ENCODE measurements around the gene ZDHHC1.
"Not testable (repeated sequence)": the region's sequence is repeated elsewhere in the genome, so short reads cannot be mapped to it uniquely, and the experiment has no call there.

The ZDHHC1 gene

DNA sequence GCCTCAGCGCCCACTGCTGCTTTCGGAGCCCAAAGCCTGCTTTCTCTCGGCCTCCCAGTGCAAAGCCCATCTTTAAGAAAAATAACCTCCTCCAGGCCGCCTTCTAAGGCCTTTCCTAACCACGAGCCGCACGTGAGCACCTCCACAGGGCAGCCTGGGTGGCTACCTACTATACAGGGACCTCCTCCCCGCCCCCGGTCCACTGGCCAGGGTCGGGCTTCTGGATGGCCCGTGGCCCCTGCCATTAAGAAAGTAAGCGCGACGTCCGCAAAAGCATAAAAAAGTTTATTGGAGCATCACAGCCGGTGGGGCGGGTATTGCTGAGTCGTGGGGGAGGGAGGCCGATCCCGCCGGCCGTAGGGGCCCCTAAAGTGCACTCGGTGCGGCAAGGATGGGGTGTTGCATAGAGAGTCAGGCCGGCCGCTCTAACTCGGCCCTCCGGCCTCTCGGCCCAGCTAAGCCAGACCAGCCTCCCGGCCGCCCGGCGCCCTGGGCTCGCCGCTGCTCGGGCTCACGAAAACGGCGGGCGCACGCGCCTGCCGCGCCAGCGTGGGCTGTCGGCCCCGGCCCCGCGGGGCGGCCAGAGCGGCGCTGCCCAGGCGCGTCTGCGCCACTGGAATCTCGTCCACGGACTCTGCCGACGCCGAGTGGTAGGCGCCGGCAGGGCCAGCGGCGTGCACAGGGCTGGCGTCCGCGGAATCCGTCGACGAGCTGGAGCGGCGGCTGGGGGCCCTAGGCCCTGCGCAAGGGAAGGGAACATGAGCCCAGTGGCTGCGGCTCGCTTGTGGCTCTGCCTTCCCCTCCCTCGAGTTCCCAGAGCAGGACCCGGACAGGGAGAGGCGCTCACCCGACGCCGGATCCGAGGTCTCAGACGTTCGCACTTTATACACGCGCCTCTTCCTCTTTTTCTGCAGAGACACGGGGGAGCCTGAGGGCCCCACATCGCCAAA lies 21.8 kb downstream of the ZDHHC1 start:
- no peak for DNase-seq (ENCODE audit: low read depth)

DNA sequence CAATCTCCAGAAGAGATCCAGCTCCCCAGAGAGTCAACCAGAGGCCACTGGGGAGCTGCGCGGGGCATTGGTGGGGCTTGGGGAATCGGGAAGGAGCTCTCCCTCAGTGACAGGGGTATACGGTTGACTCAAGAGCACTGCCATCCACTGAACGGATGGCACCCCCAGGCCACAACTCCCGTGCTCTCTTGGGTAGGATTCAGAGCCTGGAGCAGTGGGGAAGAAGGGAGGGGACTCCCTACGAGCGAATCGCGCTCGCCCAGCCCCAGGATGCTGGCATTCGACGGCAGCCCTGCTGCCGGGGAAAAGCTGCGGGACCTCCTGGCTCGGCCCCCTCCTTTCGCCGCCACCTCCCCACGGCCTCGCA lies 22.5 kb downstream of the ZDHHC1 start:
- DNase-seq (ENCODE audit: low read depth), result no peak

DNA sequence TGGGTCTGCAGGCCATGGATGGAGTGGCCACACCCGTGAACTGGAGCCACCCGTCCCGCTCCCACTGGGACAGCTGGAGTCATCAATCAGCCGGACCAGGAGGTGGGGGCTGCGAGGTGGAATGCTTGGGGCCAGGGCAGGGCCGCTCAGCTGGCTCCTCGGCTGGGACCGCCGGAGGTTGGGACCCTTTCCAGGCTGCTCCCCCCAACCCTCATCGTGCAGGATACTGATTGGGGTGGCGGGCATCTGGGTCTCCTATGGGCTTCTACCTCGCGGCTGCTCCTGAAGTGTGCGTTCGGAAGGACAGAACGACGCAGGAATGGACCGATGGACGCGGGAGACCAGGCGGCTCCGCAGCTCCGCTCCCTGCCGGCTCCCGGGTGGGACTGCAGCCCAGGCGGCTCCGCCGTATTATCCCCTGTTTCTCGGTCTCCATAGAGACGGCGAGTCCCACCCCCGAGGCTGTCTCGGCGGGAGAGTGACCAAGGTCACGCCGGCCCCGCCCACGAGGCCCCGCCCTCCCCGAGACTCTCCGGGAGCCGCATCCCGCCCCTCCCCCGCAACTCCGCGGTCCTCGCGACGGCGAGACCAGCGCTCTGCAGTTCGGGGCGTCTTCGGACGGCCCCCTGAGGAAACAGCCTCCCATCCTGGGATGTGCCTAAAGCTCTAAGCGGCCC lies 23.0 kb downstream of the ZDHHC1 start, which contains the start of gene TPPP3:
TSS of gene TPPP3 (minus strand) at position 388 of the 677 bp plus-strand sequence. CDS start 2,387 bp downstream, outside the sequence.
- DNase-seq (ENCODE audit: low read depth), result no peak

DNA sequence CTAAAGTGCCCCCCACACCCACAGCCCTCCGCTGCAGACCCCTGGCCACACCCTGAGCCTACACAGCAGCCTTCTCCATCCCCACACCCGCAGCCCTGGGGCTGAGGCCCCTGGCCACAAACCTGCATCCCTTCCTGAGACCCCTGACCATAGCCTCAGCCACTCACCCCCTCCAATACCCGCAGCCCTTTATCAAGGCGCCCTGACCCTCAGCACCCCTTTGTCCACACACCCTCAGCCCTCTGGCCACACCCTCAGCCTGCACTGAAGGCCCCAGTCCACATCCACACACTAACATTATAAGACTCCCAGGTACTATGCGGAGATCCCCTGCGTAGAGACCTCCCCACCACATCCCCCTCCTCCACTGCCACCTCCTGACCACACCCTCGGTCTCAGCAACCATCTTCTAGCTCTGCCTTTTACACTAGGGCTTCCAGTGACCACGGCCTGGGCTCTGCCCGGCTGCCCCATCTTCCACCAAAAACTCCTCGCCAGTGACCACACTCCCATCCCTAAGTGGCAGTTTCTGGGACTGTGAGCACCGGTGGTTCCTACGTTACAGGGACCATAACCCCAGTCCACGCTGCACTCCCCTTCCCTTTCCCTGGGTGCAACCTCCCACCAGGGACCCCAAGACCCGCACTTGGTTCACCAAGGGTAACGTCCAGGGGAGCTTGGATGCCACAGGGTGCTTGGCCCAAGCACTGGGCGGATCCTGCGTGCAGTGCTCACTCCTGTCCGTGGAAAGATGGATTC lies 23.8 kb downstream of the ZDHHC1 start:
- no peak for DNase-seq (ENCODE audit: low read depth)

DNA sequence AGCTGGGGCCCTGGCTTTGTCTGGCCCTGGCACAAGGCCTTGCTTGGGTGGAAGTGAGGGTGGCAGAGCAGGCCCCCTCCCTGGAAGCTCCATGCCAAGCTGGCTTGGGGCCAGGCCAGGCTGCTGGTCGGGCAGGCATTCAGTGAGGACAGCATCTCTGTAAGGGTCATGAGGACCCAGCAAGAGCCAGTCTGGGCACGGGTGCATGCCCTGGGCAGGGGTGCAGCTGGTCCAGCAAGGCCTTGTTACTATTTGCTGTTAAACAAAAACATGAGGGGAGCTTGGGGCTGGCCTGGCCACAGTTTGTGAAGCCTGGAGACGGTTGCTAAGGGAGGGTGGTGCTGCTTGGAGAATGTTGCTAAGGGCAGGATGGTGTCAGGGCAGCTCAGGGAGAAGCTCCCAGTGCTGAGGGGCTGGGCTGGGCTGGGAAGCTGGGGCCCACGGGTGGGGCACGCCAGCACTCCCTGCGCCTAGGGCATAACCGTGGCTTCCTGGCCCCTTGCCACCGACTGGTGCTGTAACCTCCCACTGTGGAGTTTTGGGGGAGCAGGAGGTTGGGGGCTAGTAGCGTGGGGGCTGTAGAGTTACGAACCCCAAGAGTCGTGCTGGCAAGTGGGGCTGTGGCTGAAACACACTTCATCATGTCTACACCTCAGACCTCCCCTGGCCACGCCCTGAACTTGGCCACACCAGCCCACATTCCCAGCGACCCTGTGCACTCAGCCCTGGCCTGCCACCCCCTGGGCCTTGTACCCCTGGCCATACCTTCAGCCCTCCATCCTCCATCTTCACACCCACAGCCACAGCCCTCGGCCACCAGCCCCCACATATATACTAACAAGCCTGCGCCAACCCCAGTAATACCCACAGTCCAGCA lies 24.6 kb downstream of the ZDHHC1 start:
- DNase-seq (ENCODE audit: low read depth), result no peak

DNA sequence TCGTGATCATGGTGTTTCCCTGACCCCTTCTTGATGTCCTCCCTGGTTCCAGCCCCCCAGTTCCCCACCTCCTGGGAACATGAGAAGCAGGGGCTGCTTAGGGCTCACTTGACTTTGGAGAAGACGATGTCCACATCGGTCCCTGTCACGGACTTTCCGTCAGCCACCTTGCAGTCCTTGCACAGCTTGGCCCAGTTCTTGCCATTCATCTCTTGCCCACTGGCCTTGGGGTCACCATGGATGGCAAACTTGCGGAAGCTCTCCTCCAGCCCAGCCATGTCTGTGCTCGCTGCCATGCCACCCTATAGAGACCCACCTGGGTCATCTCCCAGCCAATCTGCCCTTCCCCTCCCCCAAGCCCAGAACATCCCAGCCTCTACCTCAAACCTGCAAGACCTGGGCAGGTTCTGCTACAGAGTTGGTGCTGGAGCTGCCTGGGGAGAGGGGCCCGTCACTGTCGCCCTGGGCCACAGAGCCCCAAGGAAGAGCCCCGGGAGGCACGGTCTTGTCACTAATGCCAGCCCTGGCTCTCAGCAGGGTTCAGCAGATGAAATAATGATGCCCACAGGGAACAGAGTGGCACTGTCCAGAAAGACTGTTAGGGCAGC lies 25.4 kb downstream of the ZDHHC1 start:
- DNase-seq (ENCODE audit: low read depth), result no peak

DNA sequence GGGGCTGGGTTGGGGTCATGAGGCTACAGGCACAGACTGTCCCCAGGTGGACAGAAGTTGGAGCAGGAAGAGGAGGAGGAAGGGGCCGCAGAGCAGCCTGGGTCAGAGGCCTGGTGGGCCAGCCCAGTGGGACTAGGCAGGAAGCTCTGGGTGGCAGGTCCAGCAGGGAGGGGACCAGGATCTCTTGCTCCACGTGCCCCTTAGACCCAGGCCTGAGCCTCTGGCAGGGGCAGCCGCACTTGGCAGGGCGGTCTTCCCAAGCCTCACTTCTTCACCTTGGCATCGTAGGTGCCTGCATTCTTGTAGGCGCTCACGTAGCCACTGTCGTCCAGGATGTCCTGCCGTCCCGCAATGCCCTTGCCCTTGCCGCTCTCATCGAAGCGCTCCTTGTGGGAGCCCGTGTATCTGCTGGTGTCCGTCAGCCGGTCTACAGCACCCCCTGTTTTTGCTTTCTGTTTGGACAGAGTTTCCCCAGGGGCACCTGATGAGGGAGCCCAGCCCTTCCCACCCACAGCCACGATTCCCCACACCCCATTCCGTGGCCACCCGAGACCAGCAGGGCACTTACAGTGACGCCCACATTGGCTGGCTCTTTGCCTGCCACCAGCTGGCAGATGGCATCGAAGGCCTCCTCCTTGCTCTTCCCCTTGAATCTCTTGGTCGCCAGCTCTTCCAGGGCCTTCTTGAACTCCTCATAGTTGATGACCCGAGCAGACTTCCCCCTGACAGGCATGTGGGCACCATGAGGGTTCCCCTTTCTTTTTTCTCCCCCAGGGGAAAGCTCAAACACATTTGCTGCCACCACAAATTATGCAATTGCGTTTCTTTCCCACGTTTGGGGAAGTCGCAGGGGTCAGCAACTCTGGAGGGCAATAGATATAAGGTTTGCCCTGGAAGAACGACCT lies 26.1 kb downstream of the ZDHHC1 start:
- no peak for DNase-seq (ENCODE audit: low read depth)

DNA sequence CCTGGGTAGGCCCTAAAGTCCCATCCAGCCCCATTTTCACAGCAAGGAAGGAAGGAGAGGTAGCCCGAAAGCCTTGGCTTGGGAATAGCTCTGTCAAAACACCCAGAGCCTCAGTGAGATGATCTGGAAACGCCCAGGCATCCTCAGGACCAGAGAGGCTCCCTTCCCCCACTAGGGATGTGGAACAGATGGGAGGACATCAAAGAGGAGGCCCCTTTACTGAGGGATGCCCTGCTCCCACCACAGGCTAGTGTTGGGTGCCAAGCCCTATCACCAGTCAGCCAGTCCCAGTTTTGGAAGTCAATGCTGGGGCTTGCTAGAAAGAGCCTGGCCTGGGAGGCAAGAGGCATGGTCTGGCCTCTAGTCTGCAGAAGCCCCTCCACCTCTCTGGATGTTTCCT lies 27.7 kb downstream of the ZDHHC1 start:
- DNase-seq (ENCODE audit: low read depth), result no peak

DNA sequence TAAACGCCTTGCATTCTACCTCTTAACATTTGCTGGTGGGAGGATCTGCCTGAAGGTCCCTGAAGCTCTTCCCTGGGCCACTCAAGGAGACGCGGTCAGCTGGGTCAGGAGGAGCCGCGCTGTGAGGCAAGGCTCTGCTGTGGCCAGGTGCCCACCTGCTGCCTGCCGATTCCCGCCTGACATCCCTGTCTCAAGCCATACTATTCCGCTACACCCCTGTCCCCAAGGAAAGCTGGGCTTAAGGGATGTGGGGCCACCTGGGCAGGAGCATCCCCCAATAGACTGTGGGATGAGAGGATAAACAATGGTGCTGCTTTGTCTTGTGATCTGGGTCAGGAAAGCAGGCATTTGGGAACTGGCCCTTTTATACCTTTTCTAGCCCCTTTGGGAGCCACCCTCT lies 28.1 kb downstream of the ZDHHC1 start:
- no peak for DNase-seq (ENCODE audit: low read depth)

DNA sequence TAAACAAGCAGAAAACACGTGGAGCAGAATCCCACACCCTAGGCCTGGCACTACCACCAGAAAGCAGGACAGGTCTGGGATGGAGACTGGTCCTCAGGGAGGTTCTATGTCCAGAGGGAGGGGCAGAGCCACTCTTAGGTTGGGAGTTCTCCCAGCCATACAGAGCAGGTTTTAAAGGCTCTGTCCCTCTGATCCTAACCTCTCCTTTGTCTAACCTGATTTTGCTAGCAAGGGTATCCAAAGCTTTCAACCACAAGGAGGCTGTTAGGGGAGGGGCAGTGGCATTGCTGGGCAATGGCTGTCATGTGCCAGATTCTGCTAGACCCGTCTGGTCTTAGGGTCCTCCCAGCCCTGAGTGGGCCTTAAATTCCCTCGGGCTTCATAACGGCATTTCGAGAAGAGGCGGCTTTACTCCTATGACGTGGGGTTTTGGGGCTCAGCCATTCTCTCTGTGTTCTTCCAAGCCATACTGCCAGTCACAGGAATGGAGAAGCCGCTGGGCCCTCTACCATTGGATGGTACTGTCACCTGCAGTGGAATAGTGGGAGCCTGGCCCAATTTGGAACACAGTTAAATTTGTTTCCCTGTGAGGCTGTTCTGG lies 28.7 kb downstream of the ZDHHC1 start:
- DNase-seq (ENCODE audit: low read depth), result no peak

DNA sequence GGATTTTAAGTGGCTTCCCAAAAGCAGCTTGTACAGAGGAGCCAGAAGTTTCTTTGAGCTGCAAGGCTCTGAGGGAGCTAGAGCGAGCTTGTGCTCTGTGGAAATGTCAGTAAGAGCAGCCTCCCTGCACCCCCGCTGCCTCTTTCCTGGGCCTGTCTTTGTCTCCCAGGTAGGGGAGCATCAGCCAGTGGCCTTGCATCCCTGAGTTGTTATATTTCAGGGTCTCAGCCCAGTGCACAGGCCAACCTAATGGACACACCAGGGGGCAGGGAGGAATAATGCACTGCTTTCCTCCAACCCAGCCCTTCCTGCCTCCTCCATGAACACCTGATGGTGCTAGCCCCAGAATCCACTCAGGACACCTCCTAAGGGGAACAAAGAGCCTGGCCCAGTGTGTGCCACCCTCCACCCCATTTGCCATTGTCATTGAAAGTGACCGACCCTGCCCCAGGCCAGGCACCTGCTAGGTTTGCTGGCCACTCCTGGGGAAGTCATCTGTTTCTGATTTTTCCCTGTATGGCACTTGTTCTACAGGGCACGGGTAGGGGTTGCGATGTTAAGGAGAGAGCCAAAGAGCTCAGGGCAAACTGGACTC lies 29.3 kb downstream of the ZDHHC1 start:
- DNase-seq (ENCODE audit: low read depth), result no peak

DNA sequence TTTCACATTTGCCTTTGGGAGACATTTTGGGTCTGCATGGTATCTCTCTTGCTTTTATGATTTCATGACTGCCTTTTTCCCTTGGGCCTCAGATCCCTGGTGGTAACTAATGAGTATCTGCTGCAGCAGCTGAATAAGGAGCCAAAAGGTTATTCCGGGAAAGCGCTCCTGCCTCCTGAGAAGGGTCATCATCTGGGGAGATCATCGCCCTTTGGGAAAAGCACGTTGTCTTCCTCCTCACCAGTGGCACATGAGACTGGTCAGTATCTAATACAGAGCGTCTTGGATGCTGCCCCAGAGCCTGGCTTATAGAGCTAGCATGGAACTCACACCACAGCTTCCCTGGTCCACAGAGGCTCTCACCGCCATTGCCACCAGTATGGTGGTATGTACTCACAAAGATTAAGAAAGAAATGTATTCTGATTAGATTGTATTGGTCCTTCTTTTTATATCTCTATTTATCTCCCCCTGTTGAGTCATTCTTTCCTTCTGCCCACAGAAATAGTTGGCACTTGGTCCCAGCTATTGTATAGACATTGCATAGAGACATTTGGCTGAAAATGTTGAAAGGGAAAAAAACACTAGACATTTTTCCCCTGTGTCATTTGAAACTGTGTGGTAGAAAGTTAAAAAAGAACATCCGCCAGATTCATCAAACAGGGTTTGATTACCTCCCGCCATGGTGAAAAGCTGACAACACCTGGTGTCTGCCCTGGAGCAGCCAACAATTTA lies 31.3 kb downstream of the ZDHHC1 start:
- DNase-seq (ENCODE audit: low read depth), result no peak

DNA sequence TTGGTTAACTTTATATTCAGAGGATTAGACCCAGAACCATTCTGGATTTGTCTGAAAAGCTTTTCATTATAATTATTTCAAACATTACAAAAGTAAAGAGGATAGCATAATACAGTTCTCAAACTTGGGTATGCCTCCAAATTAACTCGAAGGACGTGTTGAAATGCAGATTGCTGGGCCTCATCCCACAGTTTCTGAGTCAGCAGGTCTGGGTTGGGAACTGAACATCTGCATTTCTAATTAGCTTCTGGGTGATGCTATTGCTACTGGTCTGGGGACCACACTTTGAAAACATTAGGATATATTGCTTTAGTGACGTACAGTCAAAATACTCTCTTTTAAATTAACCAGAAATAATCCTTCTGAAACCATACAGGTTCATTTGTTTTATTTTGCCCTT lies 33.0 kb downstream of the ZDHHC1 start:
- DNase-seq (ENCODE audit: low read depth), result no peak

DNA sequence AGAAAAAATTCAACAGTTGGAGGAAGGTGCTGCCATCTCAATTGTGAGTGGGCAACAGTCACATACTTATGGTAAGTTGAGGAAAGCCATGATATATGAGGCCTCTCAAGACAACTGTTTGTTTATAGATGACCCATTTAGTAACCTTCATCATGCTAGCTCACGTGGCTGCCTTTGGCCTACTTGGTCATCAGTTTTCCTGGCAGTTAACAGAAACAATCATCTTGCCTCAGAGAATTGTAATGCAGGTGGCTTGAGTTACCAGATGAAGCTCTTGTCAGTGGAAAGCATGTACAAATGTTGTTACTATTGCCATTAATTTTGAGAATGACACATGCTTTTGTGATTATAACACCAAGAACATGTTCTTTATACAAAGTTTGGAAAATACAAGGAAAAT lies 37.6 kb downstream of the ZDHHC1 start:
- DNase-seq (ENCODE audit: low read depth), result no peak

DNA sequence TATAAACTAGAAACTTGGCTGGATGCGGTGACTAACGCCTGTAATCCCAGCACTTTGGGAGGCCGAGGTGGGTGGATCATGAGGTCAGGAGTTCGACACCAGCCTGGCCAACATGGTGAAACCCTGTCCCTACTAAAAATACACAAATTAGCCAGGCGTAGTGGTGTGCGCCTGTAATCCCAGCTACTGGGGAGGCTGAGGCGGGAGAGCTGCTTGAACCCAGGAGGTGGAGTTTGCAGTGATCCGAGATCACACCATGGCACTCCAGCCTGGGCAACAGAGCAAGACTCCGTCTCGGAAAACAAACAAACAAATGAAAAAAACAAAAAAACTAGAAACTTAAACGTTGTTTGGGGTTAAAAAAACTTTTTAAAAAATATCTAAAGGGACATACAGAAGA lies 40.3 kb downstream of the ZDHHC1 start:
- DNase-seq (ENCODE audit: low read depth), result not testable (repeated sequence)

DNA sequence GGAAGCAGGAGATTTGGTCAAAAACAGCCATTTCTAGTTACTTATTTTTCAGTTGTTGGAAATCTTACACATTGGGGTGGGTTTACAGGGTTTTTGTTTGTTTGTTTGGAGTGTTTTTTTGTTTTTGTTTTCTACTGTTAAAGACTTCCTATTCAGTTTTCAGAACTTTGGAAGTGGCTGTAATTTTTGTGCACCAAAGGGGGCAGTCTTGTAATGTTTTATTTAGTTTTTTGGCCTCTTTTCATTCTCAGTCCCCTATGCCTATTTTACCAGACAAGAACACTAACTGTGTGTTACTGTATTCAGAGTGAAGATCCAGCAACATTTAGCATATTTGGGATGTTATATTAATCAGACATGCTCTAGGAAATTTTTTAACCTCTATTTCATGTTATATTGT lies 43.6 kb downstream of the ZDHHC1 start:
- DNase-seq (ENCODE audit: low read depth), result no peak

DNA sequence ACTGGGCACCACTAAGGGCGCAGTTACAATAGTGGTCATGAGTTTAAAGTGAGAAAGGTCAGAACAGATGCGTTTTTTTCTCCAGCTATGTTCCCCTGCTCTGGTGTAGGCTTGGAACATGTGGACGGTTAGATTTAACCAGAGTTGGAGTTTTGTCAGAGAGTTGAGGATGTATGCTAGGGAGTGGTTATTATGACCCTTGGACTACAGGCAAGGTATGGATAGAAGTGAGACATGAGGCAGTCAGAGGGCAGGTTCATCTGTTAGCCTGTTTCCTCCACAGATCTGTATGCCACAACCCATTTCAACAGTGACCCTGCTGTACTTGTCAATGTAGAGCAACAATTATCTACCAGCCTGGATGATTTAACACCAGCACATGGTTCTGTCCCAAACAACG lies 45.6 kb downstream of the ZDHHC1 start:
- no peak for DNase-seq (ENCODE audit: low read depth)

DNA sequence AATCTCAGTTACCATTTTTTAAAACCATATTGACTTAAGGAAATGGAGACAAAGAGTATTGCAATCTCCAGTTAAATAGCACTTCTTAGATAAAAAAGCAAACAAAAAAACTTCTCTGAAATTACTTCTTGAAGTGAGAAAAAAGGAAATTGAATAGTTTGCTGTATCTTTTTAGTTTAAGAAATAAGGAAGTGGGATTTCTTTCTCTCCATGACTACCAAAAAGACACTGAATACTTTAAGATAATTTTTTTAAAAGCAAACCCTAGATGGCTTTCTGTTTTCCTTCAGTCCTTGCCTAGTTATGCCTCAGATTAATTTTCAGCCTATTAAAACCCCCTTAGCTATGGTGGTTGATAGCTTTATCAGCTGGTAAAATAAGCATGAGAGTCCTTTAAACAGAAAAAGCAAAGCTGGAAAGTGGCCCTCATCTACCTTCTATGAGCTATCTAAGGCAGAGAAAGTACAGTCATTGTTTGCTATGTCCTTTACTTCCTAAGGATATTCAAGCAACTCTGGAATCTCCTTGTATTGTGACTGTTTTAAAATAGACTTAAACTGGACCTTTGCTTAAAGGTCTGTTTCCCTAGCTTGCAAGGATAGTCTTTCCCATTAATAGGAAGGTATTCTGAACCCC lies 51.6 kb downstream of the ZDHHC1 start:
- DNase-seq (ENCODE audit: low read depth), result no peak

Measured in HS-5 (cell line).